ENCODE measurements around the gene PTPRK. TPM values are rescaled to one million over a fixed set of nuclear protein-coding genes. Genes with fewer than 3 reads are reported as not detected.

Gene PTPRK
- total and polyA plus RNA-seq, 2 of the 8 experiments (the other 6 are each of a cell fraction or from before 2014, with no cell fraction given): 11.4 to 47.3 TPM

DNA sequence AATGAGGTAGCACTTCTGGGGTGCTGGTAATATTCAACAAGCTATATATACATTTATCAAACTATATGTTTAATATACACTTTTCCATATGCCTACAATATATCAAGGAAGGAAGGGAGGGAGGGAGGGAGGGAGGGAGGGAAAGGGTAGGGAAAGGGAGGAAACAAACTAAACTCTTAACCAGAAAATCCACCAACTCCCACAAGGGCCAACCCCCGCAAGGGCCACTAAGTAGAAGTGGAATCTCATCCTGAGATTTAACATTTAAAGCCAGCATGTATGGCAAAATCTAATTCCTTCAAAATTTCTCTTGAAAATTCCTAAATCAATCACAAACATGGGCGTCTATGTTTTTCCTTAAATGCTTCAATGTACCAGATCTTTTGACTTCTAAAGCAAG is 320.9 kb downstream of the PTPRK start (continued):
- TF ChIP-seq SRF (IDR thresholded peaks at IDR 0.05; ENCODE audit: low read depth, low read length): no peak

DNA sequence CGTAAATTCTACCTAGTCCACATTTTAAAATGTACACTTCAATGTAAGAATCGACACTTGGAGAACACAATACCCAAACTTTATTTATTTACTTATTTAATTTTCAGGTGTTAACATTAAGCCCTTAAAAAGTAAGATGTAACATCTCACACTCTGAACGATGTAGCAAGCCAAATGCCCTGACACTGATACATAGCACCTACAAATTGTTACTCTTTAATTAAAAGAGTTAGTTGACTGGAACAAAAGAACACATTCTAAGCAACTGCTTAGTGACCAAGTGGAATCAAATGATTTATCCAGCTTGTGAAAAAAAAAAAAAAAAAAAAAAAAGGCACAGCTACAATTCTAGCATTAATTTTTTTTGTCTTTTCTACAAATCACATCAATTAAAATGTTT is 327.4 kb downstream of the PTPRK start:
- Histone ChIP-seq H3K4me1 (replicated peaks in 1 of 4; ENCODE audit: control insufficient read depth in 3 of 4, insufficient read depth in 4 of 4, low read length in 3 of 4) (no peaks in the 10 kb centered on the region), H3K9ac (replicated peaks in 1 of 4; ENCODE audit: extremely low read depth in 1 of 4, low read depth in 3 of 4, low read length in 3 of 4) (no peak overlapping the region), H3K9me3 (ENCODE audit: insufficient read depth in 2 of 2, low read depth in 1 of 2, low read length in 1 of 2) (no peaks in the 10 kb centered on the region), H3K23me2 (ENCODE audit: low read depth, low read length) (no peaks in the 10 kb centered on the region), H2AK5ac (ENCODE audit: low read depth, low read length) (no peak overlapping the region), H4K20me1 (replicated peaks in 1 of 2; ENCODE audit: control insufficient read depth in 1 of 2, insufficient read depth in 2 of 2, low read length in 2 of 2) (no peaks in the 10 kb centered on the region), H2BK15ac (ENCODE audit: low read length) (no peak overlapping the region), H4K5ac (ENCODE audit: insufficient read length, low read depth, low read length) (no peak overlapping the region), H2BK5ac (ENCODE audit: low read depth, low read length) (no peak overlapping the region), H3K4me3 (ENCODE audit: extremely low read depth in 1 of 4, insufficient read depth in 2 of 4, low read depth in 3 of 4, low read length in 4 of 4) (no peak overlapping the region), H3K56ac (replicated peaks; ENCODE audit: insufficient read length, low read depth, low read length) (no peak overlapping the region), H3K4me2 (ENCODE audit: insufficient read depth in 1 of 2, low read depth in 2 of 2, low read length in 2 of 2) (no peak overlapping the region), H2BK120ac (replicated peaks; ENCODE audit: low read depth, low read length) (no peak overlapping the region), H3K36me3 (ENCODE audit: control insufficient read depth in 2 of 4, insufficient read depth in 4 of 4, low read length in 3 of 4) (no peaks in the 10 kb centered on the region), H3K79me2 (ENCODE audit: control insufficient read depth in 1 of 2, insufficient read depth in 2 of 2, low read length in 2 of 2) (no peaks in the 10 kb centered on the region), H3K14ac (ENCODE audit: insufficient read length) (no peak overlapping the region), H4K8ac (ENCODE audit: extremely low read depth, insufficient read depth, low read length) (no peak overlapping the region), H2AFZ (ENCODE audit: low read length) (no peak overlapping the region), H2BK12ac (ENCODE audit: low read depth, low read length) (no peak overlapping the region), H3K79me1 (ENCODE audit: low read depth, low read length) (no peaks in the 10 kb centered on the region), H2BK20ac (ENCODE audit: low read length) (no peak overlapping the region), H3K27me3 (replicated peaks in 1 of 4; ENCODE audit: control insufficient read depth in 3 of 4, extremely low read depth in 1 of 4, insufficient read depth in 3 of 4, low read length in 3 of 4) (no peaks in the 10 kb centered on the region), H3K18ac (ENCODE audit: extremely low read depth, low read length) (no peak overlapping the region), H3K23ac (ENCODE audit: insufficient read length) (no peak overlapping the region), H4K91ac (replicated peaks; ENCODE audit: insufficient read length, low read length) (no peak overlapping the region), H3K27ac (ENCODE audit: low read depth, low read length) (no peak overlapping the region), H3K4ac (replicated peaks; ENCODE audit: insufficient read length, low read depth, low read length) (no peak overlapping the region)
- ChIA-PET CTCF (ENCODE audit: partially characterized antibody) (no interaction called here), POLR2A (ENCODE audit: partially characterized antibody) (no interaction called here)
- FAIRE-seq (no peak), DNase-seq (ENCODE audit: low read depth in 1 of 2, low spot score in 2 of 2) (no peak)
- 92% methylated on average over 2 of the region's 3 CpGs; no CpG with 5 or more reads in 1 of the 2 experiments for WGBS, 2 experiments (ENCODE audit: extremely low coverage in 1 of 2, insufficient coverage in 1 of 2, insufficient read length in 1 of 2, insufficient replicate concordance in 2 of 2, low coverage in 1 of 2, low lambda C conversion rate in 2 of 2, missing lambda C conversion rate in 1 of 2)
- TF ChIP-seq POLR2A (IDR thresholded peaks at IDR 0.05; ENCODE audit: control extremely low read depth in 1 of 2, low read depth in 2 of 2, low read length in 2 of 2) (no peak), SP2 (IDR thresholded peaks at IDR 0.05; ENCODE audit: low read length) (no peak), POU5F1 (IDR thresholded peaks at IDR 0.05; ENCODE audit: low read depth, low read length) (no peak), TAF1 (IDR thresholded peaks at IDR 0.05; ENCODE audit: low read depth, low read length) (no peak), HDAC6 (IDR thresholded peaks at IDR 0.05; ENCODE audit: low read depth, low read length) (no peak), SIN3A (conservative IDR thresholded peaks at IDR 0.05 in 1 of 2, IDR thresholded peaks at IDR 0.05 in 1 of 2; ENCODE audit: low read depth in 1 of 2, low read length in 2 of 2) (no peak), KDM5A (IDR thresholded peaks at IDR 0.05; ENCODE audit: low read length) (no peak), CTBP2 (IDR thresholded peaks at IDR 0.05; ENCODE audit: borderline replicate concordance, insufficient read depth, insufficient read length, low read length) (no peak), CREB1 (IDR thresholded peaks at IDR 0.05) (no peak)
